Ishikawa (cell line): Measurements from ENCODE around the gene NPR1.

Experiments
- CEBPB ChIP-seq: IDR thresholded peaks from 2 replicates; pipeline ENCODE4 v1.6.1; 2012
- CREB1 ChIP-seq: IDR thresholded peaks from 2 replicates; pipeline ENCODE4 v1.6.1; 2012; ENCODE audit warnings: low read depth
- EGR1 ChIP-seq: IDR thresholded peaks from 2 replicates; pipeline ENCODE4 v1.6.1; 2012
- EP300 ChIP-seq: IDR thresholded peaks from 2 replicates; pipeline ENCODE4 v1.6.1; 2012; ENCODE audit warnings: borderline replicate concordance
- NFIC ChIP-seq: IDR thresholded peaks from 2 replicates; pipeline ENCODE4 v1.6.1; 2012
- RAD21 ChIP-seq: IDR thresholded peaks from 2 replicates; pipeline ENCODE4 v1.6.1; 2012; ENCODE audit warnings: low read depth
- TAF1 ChIP-seq: IDR thresholded peaks from 2 replicates; pipeline ENCODE4 v1.6.1; 2012; ENCODE audit warnings: low read depth, mild to moderate bottlenecking
- TEAD4 ChIP-seq: IDR thresholded peaks from 2 replicates; pipeline ENCODE4 v1.6.1; 2012
- YY1 ChIP-seq: IDR thresholded peaks from 2 replicates; pipeline ENCODE4 v1.6.1; 2012; ENCODE audit warnings: low read depth
- TF ChIP-seq, protein P1 (sequence below): IDR thresholded peaks from 2 replicates; pipeline ENCODE4 v1.6.1; 2012
- TF ChIP-seq, protein P2 (sequence below): IDR thresholded peaks from 2 replicates; pipeline ENCODE4 v1.6.1; 2012; ENCODE audit warnings: low read depth, mild to moderate bottlenecking
- TF ChIP-seq, protein P3 (sequence below): IDR thresholded peaks from 2 replicates; pipeline ENCODE4 v1.6.1; 2012

DNA sequence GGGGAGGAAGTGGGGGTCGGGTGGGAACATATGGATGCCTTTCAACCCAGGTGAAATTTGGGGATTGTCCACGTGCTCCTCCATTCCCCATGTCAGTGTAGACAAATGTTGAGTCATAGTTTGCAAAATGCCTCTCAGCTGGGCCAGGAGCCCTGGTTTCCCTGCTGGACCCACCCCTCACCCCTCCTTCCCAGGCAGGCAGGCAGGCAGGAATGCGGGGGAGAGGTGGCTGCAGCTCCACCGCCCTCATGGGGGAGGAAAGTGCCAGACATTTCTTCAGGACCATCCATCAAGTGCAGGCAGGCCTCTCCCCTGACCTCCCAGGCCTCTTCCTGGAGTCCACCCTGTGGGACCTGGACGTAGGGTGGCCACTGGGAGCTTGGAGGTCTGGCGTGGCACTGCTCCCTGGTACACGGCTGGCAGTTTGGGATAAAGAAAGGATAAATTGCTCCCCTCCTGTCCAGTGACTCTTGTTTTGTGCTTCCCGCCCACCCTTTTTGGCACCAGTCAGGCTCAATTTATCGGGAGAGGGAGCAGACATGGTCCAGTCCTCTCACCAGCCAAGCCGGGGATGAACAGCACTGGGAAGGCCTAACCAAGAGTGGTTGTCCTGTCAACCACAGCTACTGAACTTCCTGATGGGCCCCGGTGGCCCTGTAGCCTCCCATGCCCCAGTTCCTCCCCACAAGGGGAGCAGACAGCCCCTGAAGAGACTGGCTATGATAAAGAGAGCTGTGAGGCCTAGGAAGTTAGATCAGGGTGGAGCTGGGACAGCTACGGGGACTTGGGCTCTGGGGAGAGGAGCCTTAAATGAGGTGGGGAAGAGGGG, 18.9 kb downstream of the NPR1 start:
- TF ChIP-seq, protein P1, sequence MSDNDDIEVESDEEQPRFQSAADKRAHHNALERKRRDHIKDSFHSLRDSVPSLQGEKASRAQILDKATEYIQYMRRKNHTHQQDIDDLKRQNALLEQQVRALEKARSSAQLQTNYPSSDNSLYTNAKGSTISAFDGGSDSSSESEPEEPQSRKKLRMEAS, result peak; percentile 58
- TF ChIP-seq YY1 (no peak), CEBPB (no peak), EGR1 (peak; percentile 55; the same call in 1 of the 2 replicates), CREB1 (no peak), TAF1 (no peak), TEAD4 (peak; percentile 75), EP300 (no peak), NFIC (no peak), RAD21 (no peak)
- TF ChIP-seq, protein P2, sequence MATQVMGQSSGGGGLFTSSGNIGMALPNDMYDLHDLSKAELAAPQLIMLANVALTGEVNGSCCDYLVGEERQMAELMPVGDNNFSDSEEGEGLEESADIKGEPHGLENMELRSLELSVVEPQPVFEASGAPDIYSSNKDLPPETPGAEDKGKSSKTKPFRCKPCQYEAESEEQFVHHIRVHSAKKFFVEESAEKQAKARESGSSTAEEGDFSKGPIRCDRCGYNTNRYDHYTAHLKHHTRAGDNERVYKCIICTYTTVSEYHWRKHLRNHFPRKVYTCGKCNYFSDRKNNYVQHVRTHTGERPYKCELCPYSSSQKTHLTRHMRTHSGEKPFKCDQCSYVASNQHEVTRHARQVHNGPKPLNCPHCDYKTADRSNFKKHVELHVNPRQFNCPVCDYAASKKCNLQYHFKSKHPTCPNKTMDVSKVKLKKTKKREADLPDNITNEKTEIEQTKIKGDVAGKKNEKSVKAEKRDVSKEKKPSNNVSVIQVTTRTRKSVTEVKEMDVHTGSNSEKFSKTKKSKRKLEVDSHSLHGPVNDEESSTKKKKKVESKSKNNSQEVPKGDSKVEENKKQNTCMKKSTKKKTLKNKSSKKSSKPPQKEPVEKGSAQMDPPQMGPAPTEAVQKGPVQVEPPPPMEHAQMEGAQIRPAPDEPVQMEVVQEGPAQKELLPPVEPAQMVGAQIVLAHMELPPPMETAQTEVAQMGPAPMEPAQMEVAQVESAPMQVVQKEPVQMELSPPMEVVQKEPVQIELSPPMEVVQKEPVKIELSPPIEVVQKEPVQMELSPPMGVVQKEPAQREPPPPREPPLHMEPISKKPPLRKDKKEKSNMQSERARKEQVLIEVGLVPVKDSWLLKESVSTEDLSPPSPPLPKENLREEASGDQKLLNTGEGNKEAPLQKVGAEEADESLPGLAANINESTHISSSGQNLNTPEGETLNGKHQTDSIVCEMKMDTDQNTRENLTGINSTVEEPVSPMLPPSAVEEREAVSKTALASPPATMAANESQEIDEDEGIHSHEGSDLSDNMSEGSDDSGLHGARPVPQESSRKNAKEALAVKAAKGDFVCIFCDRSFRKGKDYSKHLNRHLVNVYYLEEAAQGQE, result no peak
- TF ChIP-seq, protein P3, sequence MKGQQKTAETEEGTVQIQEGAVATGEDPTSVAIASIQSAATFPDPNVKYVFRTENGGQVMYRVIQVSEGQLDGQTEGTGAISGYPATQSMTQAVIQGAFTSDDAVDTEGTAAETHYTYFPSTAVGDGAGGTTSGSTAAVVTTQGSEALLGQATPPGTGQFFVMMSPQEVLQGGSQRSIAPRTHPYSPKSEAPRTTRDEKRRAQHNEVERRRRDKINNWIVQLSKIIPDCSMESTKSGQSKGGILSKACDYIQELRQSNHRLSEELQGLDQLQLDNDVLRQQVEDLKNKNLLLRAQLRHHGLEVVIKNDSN, result no peak
